Measurements from ENCODE around the gene PLEKHJ1. TPM values are rescaled to one million over a fixed set of nuclear protein-coding genes. Genes with fewer than 3 reads are reported as not detected.
A peak's percentile ranks its signal among the peaks of the same experiment; 100 is the strongest.
"Not testable (repeated sequence)": the region's sequence is repeated elsewhere in the genome, so short reads cannot be mapped to it uniquely, and the experiment has no call there.

The PLEKHJ1 gene
- total and polyA plus RNA-seq, 2 of the 8 experiments (the other 6 are each of a cell fraction or from before 2014, with no cell fraction given), result 135 to 187 TPM

- H4K20me1 ChIP-seq (replicated peaks in 1 of 2; ENCODE audit: control insufficient read depth in 1 of 2, insufficient read depth in 2 of 2, low read length in 2 of 2), result peaks cover 10 to 28% of the 10 kb centered on the region in 2 experiments
- POLR2A ChIA-PET (ENCODE audit: partially characterized antibody), result interaction anchor here (0.6 kb wide), 1 partner anchor 549 kb away, joined by 3 read pairs; no protein-coding TSS in a partner anchor
Measured at GRCh38 chr19:2200624-2201294, 35.4 kb downstream of the PLEKHJ1 start.

More at GRCh38 chr19:2200624-2201294, 35.4 kb downstream of the PLEKHJ1 start:
- not testable (repeated sequence) for H3K4ac ChIP-seq (replicated peaks; ENCODE audit: insufficient read length, low read depth, low read length); H2BK120ac ChIP-seq (replicated peaks; ENCODE audit: low read depth, low read length); H2BK20ac ChIP-seq (ENCODE audit: low read length); H3K23ac ChIP-seq (ENCODE audit: insufficient read length); H3K23me2 ChIP-seq (ENCODE audit: low read depth, low read length); DNase-seq (ENCODE audit: low read depth in 1 of 2, low spot score in 2 of 2); FAIRE-seq; H3K4me3 ChIP-seq (ENCODE audit: extremely low read depth in 1 of 4, insufficient read depth in 2 of 4, low read depth in 3 of 4, low read length in 4 of 4); H3K18ac ChIP-seq (ENCODE audit: extremely low read depth, low read length); H3K27me3 ChIP-seq (replicated peaks in 1 of 4; ENCODE audit: control insufficient read depth in 3 of 4, extremely low read depth in 1 of 4, insufficient read depth in 3 of 4, low read length in 3 of 4); H3K14ac ChIP-seq (ENCODE audit: insufficient read length); H2AFZ ChIP-seq (ENCODE audit: low read length); H3K4me1 ChIP-seq (replicated peaks in 1 of 4; ENCODE audit: control insufficient read depth in 3 of 4, insufficient read depth in 4 of 4, low read length in 3 of 4); H4K91ac ChIP-seq (replicated peaks; ENCODE audit: insufficient read length, low read length); H3K4me2 ChIP-seq (ENCODE audit: insufficient read depth in 1 of 2, low read depth in 2 of 2, low read length in 2 of 2); H3K9ac ChIP-seq (replicated peaks in 1 of 4; ENCODE audit: extremely low read depth in 1 of 4, low read depth in 3 of 4, low read length in 3 of 4); H2BK15ac ChIP-seq (ENCODE audit: low read length); H3K9me3 ChIP-seq (ENCODE audit: insufficient read depth in 2 of 2, low read depth in 1 of 2, low read length in 1 of 2); H3K27ac ChIP-seq (ENCODE audit: low read depth, low read length); H3K56ac ChIP-seq (replicated peaks; ENCODE audit: insufficient read length, low read depth, low read length); H4K5ac ChIP-seq (ENCODE audit: insufficient read length, low read depth, low read length)
- Histone ChIP-seq H3K36me3 (ENCODE audit: control insufficient read depth in 2 of 4, insufficient read depth in 4 of 4, low read length in 3 of 4) (peaks cover 0 to 14% (median 0%) of the 10 kb centered on the region in 4 experiments; a peak in 3 of 8 replicates), H2BK12ac (ENCODE audit: low read depth, low read length) (0 out of 2 replicates have a peak overlapping the region, but pooled peaks have one; percentile 60), H2AK5ac (ENCODE audit: low read depth, low read length) (peak overlapping the region; percentile 97; the same call in 1 of the 2 replicates), H3K79me1 (ENCODE audit: low read depth, low read length) (peaks cover 16% of the 10 kb centered on the region; the same call in 1 of the 2 replicates), H3K79me2 (ENCODE audit: control insufficient read depth in 1 of 2, insufficient read depth in 2 of 2, low read length in 2 of 2) (peaks cover 0 to 24% of the 10 kb centered on the region in 2 experiments; a peak in 2 of 4 replicates), H4K8ac (ENCODE audit: extremely low read depth, insufficient read depth, low read length) (peak overlapping the region; percentile 28; the same call in 1 of the 2 replicates), H2BK5ac (ENCODE audit: low read depth, low read length) (peak overlapping the region; percentile 87; the same call in 1 of the 2 replicates)
- CTCF ChIA-PET (ENCODE audit: partially characterized antibody), result interaction anchor here (0.6 to 2.2 kb wide), 3 partner anchors 20 to 23 kb away, joined by 3 to 19 read pairs (median 9); no protein-coding TSS in a partner anchor
- peak; percentile 96; the same call in 1 of the 2 replicates for TF ChIP-seq TEAD4 (IDR thresholded peaks at IDR 0.05; ENCODE audit: low read depth, low read length)
- 96 to 98% methylated on average over 26 to 45 of the region's 50 CpGs for WGBS, 2 experiments (ENCODE audit: extremely low coverage in 1 of 2, insufficient coverage in 1 of 2, insufficient read length in 1 of 2, insufficient replicate concordance in 2 of 2, low coverage in 1 of 2, low lambda C conversion rate in 2 of 2, missing lambda C conversion rate in 1 of 2)
